IMR-90 (cell line): Measurements from ENCODE around the gene ENOX1. TPM values are rescaled to one million over a fixed set of nuclear protein-coding genes. Genes with fewer than 3 reads are reported as not detected.

Experiments used
- ATAC-seq: fragments of 200-7000 bp; cut with Tn5 transposase; 2 replicates; pipeline ENCODE4 v1.9.1; 2020; ENCODE audit warnings: low read depth, mild to moderate bottlenecking, moderate library complexity
- BruUV-seq: library from RNA; stranded (reverse); fragments of 400-500 nt; replicated peaks from 2 replicates; lab custom pipeline; 2021; lab: Mats Ljungman, UMichigan
- CTCF ChIA-PET: fragments of 300-600 bp; formaldehyde crosslinking; extraction: SDS; loops from one replicate; lab custom pipeline; 2021; ENCODE audit warnings: antibody characterized with exemption; lab: Yijun Ruan, JAX
- POLR2A ChIA-PET: fragments of 300-600 bp; sonication (Branson Sonifier 250); formaldehyde crosslinking; loops from one replicate; lab custom pipeline; 2022; ENCODE audit warnings: antibody characterized with exemption; ENCODE audit not compliant: unreplicated experiment; lab: Charles Lee
- DNase-seq: peaks from one replicate; pipeline ENCODE4 v3.0.0; 2013
- H2AFZ ChIP-seq: replicated peaks from 2 replicates; pipeline ENCODE3; 2013; ENCODE audit warnings: low read length, mild to moderate bottlenecking; ENCODE audit not compliant: poor library complexity
- H2AK5ac ChIP-seq: 2 replicates; pipeline ENCODE4 v1.6.1; 2013; ENCODE audit warnings: low read depth, low read length, inconsistent platforms
- H2AK9ac ChIP-seq: replicated peaks from 2 replicates; pipeline ENCODE3; 2013; ENCODE audit warnings: mild to moderate bottlenecking, low read depth, low read length, moderate library complexity; ENCODE audit not compliant: poor library complexity
- H2BK120ac ChIP-seq: 2 replicates; pipeline ENCODE4 v1.6.1; 2013; ENCODE audit warnings: low read depth, low read length, inconsistent platforms
- H2BK15ac ChIP-seq: 3 replicates; pipeline ENCODE4 v1.6.1; 2013; ENCODE audit warnings: low read depth, low read length, inconsistent platforms
- H2BK20ac ChIP-seq: 2 replicates; pipeline ENCODE4 v1.6.1; 2013; ENCODE audit warnings: low read depth, mild to moderate bottlenecking, inconsistent platforms, low read length, moderate library complexity
- H2BK5ac ChIP-seq: 2 replicates; pipeline ENCODE4 v1.6.1; 2013; ENCODE audit warnings: mild to moderate bottlenecking, low read depth, low read length, inconsistent platforms; ENCODE audit not compliant: poor library complexity, severe bottlenecking
- H3K14ac ChIP-seq: replicated peaks from 2 replicates; pipeline ENCODE4 v1.6.1; 2013; ENCODE audit warnings: low read depth, low read length, inconsistent platforms
- H3K18ac ChIP-seq: 2 replicates; pipeline ENCODE4 v1.6.1; 2013; ENCODE audit warnings: low read depth, low read length, control low read depth
- H3K23ac ChIP-seq: 2 replicates; pipeline ENCODE4 v1.6.1; 2013; ENCODE audit warnings: low read depth, low read length, inconsistent platforms
- H3K27ac ChIP-seq: 2 replicates; pipeline ENCODE4 v1.5.1; 2013; ENCODE audit warnings: mild to moderate bottlenecking, control low read depth, low read length; ENCODE audit not compliant: insufficient read depth
- H3K27me3 ChIP-seq: 2 replicates; pipeline ENCODE4 v1.6.1; 2013; ENCODE audit warnings: low read length; ENCODE audit not compliant: control insufficient read depth, insufficient read depth
- H3K36me3 ChIP-seq: 2 replicates; pipeline ENCODE4 v1.6.1; 2013; ENCODE audit warnings: low read length, mixed read lengths; ENCODE audit not compliant: control insufficient read depth, insufficient read depth
- H3K4ac ChIP-seq: 2 replicates; pipeline ENCODE4 v1.6.1; 2013; ENCODE audit warnings: low read depth, low read length, inconsistent platforms
- H3K4me1 ChIP-seq: 2 replicates; pipeline ENCODE4 v1.6.1; 2013; ENCODE audit warnings: low read length, mixed read lengths; ENCODE audit not compliant: control insufficient read depth, insufficient read depth
- H3K4me2 ChIP-seq: 2 replicates; pipeline ENCODE4 v1.6.1; 2013; ENCODE audit warnings: low read depth, mild to moderate bottlenecking, control low read depth, low read length, moderate library complexity
- H3K4me3 ChIP-seq: 2 replicates; pipeline ENCODE4 v1.5.1; 2013; ENCODE audit warnings: low read depth, mild to moderate bottlenecking, control low read depth, low read length, moderate library complexity; ENCODE audit not compliant: insufficient read depth
- H3K56ac ChIP-seq: 2 replicates; pipeline ENCODE4 v1.6.1; 2013; ENCODE audit warnings: low read length, inconsistent platforms; ENCODE audit not compliant: insufficient read depth; ENCODE audit errors: extremely low read depth
- H3K79me1 ChIP-seq, 2 experiments: 2 replicates each; pipeline ENCODE4 v1.6.1; 2013; ENCODE audit warnings: low read length in 2 of 2, inconsistent platforms in 1 of 2, low read depth in 1 of 2
- H3K9ac ChIP-seq: 2 replicates; pipeline ENCODE4 v1.6.1; 2013; ENCODE audit warnings: low read depth, low read length, control low read depth
- H3K9me1 ChIP-seq: 2 replicates; pipeline ENCODE4 v1.6.1; 2013; ENCODE audit warnings: low read length, inconsistent platforms; ENCODE audit not compliant: insufficient read depth
- H3K9me3 ChIP-seq: 2 replicates; pipeline ENCODE4 v1.6.1; 2013; ENCODE audit warnings: low read length; ENCODE audit not compliant: control insufficient read depth, insufficient read depth
- H4K20me1 ChIP-seq: 2 replicates; pipeline ENCODE4 v1.6.1; 2013; ENCODE audit warnings: low read length, inconsistent platforms; ENCODE audit not compliant: insufficient read depth
- H4K5ac ChIP-seq: 2 replicates; pipeline ENCODE4 v1.6.1; 2013; ENCODE audit warnings: mild to moderate bottlenecking, low read depth, low read length, control low read depth
- H4K8ac ChIP-seq, 2 experiments: 2 replicates each; pipeline ENCODE4 v1.6.1; 2013; ENCODE audit warnings: low read depth in 2 of 2, low read length in 2 of 2, control low read depth in 1 of 2, inconsistent platforms in 1 of 2
- H4K91ac ChIP-seq: 2 replicates; pipeline ENCODE4 v1.6.1; 2013; ENCODE audit warnings: low read depth, low read length, inconsistent platforms; ENCODE audit not compliant: insufficient read depth
- CHD1 ChIP-seq: IDR thresholded peaks from 2 replicates; pipeline ENCODE4 v1.6.1; 2012; ENCODE audit warnings: low read depth, low read length, improper control_type of control experiment
- MAFK ChIP-seq: IDR thresholded peaks from 2 replicates; pipeline ENCODE4 v1.6.1; 2012; ENCODE audit warnings: low read depth, low read length, improper control_type of control experiment
- NFE2L2 ChIP-seq: fragments of 150-350 bp; IDR thresholded peaks from 2 replicates; pipeline ENCODE4 v1.6.1; 2016; ENCODE audit warnings: low read depth, mild to moderate bottlenecking, low read length
- RAD21 ChIP-seq: IDR thresholded peaks from 2 replicates; pipeline ENCODE4 v1.6.1; 2012; ENCODE audit warnings: low read length, improper control_type of control experiment
- RCOR1 ChIP-seq: IDR thresholded peaks from 2 replicates; pipeline ENCODE4 v1.6.1; 2012; ENCODE audit warnings: mild to moderate bottlenecking, low read length, improper control_type of control experiment; ENCODE audit not compliant: insufficient replicate concordance
- WGBS, 2 experiments: methylation state at CpG; one replicate each; pipeline versions ENCODE4 v1.1.5 to v1.1.7; 2013; ENCODE audit warnings: missing lambda C conversion rate in 2 of 2; ENCODE audit not compliant: insufficient read length in 1 of 2; ENCODE audit errors: extremely low coverage in 2 of 2; 5-methylcytosine and 5-hydroxymethylcytosine counted together
- dilution Hi-C: fragments of 300-500 bp; cut with HindIII; formaldehyde crosslinking; loops from one replicate; pipeline ENCODE4 v1.14.3; 2018; ENCODE audit warnings: low sequenced_read_pairs; ENCODE audit not compliant: unreplicated experiment
- in situ Hi-C: fragments of 300-500 bp; cut with MboI; formaldehyde crosslinking; loops from 3 replicates; pipeline ENCODE4 v1.14.3; 2019; ENCODE audit warnings: low sequenced_read_pairs, inconsistent platforms, mixed read lengths
- intact Hi-C: fragments of 100-400 bp; cut with micrococcal nuclease; formaldehyde crosslinking; loops from 2 replicates; pipeline ENCODE4 v1.10.0; 2022
- polyA plus RNA-seq, 3 experiments: library from polyadenylated mRNA; depleted of rRNA; stranded (reverse); fragments of >200 nt; gene quantifications; 2 replicates each; pipeline ENCODE4 v1.2.3, GENCODE V29; 2012; ENCODE audit warnings: low replicate concordance in 1 of 3
- total RNA-seq: library from RNA; depleted of rRNA; stranded (reverse); fragments of >200 nt; gene quantifications from 2 replicates; pipeline ENCODE4 v1.2.3, GENCODE V29; 2012

Gene ENOX1
- total and polyA plus RNA-seq, 2 of the 4 experiments (the other 2 are of a cell fraction) = 0.99 to 1.3 TPM

GRCh38 chr13:43688227-43688907, 98.4 kb downstream of the ENOX1 start:
- ChIA-PET POLR2A (no interaction called here), CTCF (no interaction called here)
- Histone ChIP-seq H4K91ac (no peak overlapping the region), H2BK5ac (no peak overlapping the region), H3K4me1 (no peaks in the 10 kb centered on the region; the same call in 1 of the 2 replicates), H3K56ac (no peak overlapping the region), H2AK5ac (no peak overlapping the region), H3K23ac (no peak overlapping the region), H4K8ac (no peak overlapping the region), H2BK20ac (no peak overlapping the region), H3K9me3 (no peaks in the 10 kb centered on the region), H3K4ac (no peak overlapping the region), H3K4me2 (no peak overlapping the region), H3K9me1 (no peaks in the 10 kb centered on the region), H3K18ac (no peak overlapping the region), H2AK9ac (no peak overlapping the region), H3K79me1 (no peaks in the 10 kb centered on the region), H3K14ac (no peak overlapping the region), H3K36me3 (no peaks in the 10 kb centered on the region), H3K27me3 (no peaks in the 10 kb centered on the region), H3K9ac (no peak overlapping the region), H2AFZ (no peak overlapping the region), H2BK15ac (no peak overlapping the region), H4K20me1 (no peaks in the 10 kb centered on the region), H3K27ac (no peak overlapping the region), H2BK120ac (no peak overlapping the region), H4K5ac (no peak overlapping the region), H3K4me3 (no peak overlapping the region)
- WGBS, 2 experiments = no CpG with 5 or more reads among the region's 3 CpGs
- intact Hi-C loops = no loop called here
- no TSS peak for BruUV-seq
- DNase-seq = no peak
- TF ChIP-seq CHD1 (no peak), RAD21 (no peak), RCOR1 (no peak), NFE2L2 (no peak), MAFK (no peak)
- ATAC-seq = no peak
- in situ Hi-C loops = no loop called here
- dilution Hi-C loops = no loop called here
